HepG2 (cell line): ENCODE results near the gene ATP8A2. TPM values are rescaled to one million over a fixed set of nuclear protein-coding genes. Genes with fewer than 3 reads are reported as not detected.

Source experiments
- ATAC-seq: fragments of 200-7000 bp; cut with Tn5 transposase; 3 replicates; pipeline ENCODE4 v1.9.1; 2020; ENCODE audit warnings: mild to moderate bottlenecking, moderate library complexity
- BruUV-seq: library from RNA; stranded (reverse); fragments of 400-500 nt; replicated peaks from 2 replicates; lab custom pipeline; 2021; lab: Mats Ljungman, UMichigan
- CTCF ChIA-PET: fragments of 300-600 bp; formaldehyde crosslinking; extraction: SDS; loops from one replicate; lab custom pipeline; 2021; ENCODE audit warnings: low total read pairs, inconsistent platforms, low intra/inter-chr PET ratio; lab: Yijun Ruan, JAX
- POLR2A ChIA-PET: fragments of 350-600 bp; sonication (Branson Sonifier 250); formaldehyde crosslinking; loops from one replicate; lab custom pipeline; 2020; ENCODE audit warnings: antibody characterized with exemption, inconsistent platforms; lab: Yijun Ruan, JAX
- DNase-seq: peaks from one replicate; pipeline ENCODE4 v3.0.0-alpha.2; 2015; ENCODE audit warnings: low spot score
- FAIRE-seq: peaks from 3 replicates; lab custom pipeline; 2011; peaks lifted over from hg19 to GRCh38; lab: Jason Lieb, UNC
- H2AFZ ChIP-seq: one replicate; pipeline ENCODE4 v1.6.1; 2011; ENCODE audit warnings: low read length, inconsistent platforms
- H3K27ac ChIP-seq: fragments of 300-600 bp; 3 replicates; pipeline ENCODE4 v1.8.0; 2011; ENCODE audit warnings: mixed run types, mild to moderate bottlenecking, mixed read lengths, low read length, inconsistent platforms; ENCODE audit not compliant: insufficient read depth; ENCODE audit errors: extremely low read length
- H3K27me3 ChIP-seq, 2 experiments: fragments of 200-600 bp in 1 of 2; 2 replicates in 1 of 2; 3 replicates in 1 of 2; pipeline versions ENCODE4 v1.6.0 to v1.8.0; 2011; ENCODE audit warnings: low read length in 2 of 2, mild to moderate bottlenecking in 2 of 2, moderate library complexity in 2 of 2, inconsistent platforms in 1 of 2; ENCODE audit not compliant: insufficient read depth in 2 of 2, control insufficient read depth in 1 of 2
- H3K36me3 ChIP-seq, 2 experiments: fragments of 200-600 bp in 1 of 2; replicated peaks in 1 of 2; 2 replicates in 1 of 2; 3 replicates in 1 of 2; pipeline versions ENCODE4 v1.5.1 to v1.8.0; 2011; ENCODE audit warnings: low read length in 2 of 2, inconsistent platforms in 1 of 2; ENCODE audit not compliant: insufficient read depth in 2 of 2, control insufficient read depth in 1 of 2
- H3K4me1 ChIP-seq: 2 replicates; pipeline ENCODE4 v1.5.1; 2012; ENCODE audit warnings: low read length, inconsistent platforms; ENCODE audit not compliant: insufficient read depth
- H3K4me2 ChIP-seq: 2 replicates; pipeline ENCODE4 v1.6.0; 2011; ENCODE audit warnings: low read depth, low read length, inconsistent platforms
- H3K4me3 ChIP-seq, 3 experiments: fragments of 200-600 bp in 1 of 3; sonication (generic), shearing (Covaris generic) in 1 of 3; replicated peaks in 1 of 3; 2 replicates each; pipeline ENCODE4 v1.5.1; 2011 to 2016; ENCODE audit warnings: low read length in 3 of 3, inconsistent platforms in 2 of 3, low read depth in 2 of 3, mild to moderate bottlenecking in 2 of 3, control low read depth in 1 of 3, mixed read lengths in 1 of 3; ENCODE audit not compliant: insufficient read depth in 1 of 3
- H3K79me2 ChIP-seq: one replicate; pipeline ENCODE4 v1.6.1; 2011; ENCODE audit warnings: low read length, inconsistent platforms; ENCODE audit not compliant: insufficient read depth
- H3K9ac ChIP-seq: 2 replicates; pipeline ENCODE4 v1.6.0; 2011; ENCODE audit warnings: mild to moderate bottlenecking, low read depth, low read length, inconsistent platforms; ENCODE audit not compliant: insufficient read depth
- H3K9me3 ChIP-seq: 2 replicates; pipeline ENCODE4 v1.5.1; 2012; ENCODE audit warnings: mild to moderate bottlenecking, low read length
- H4K20me1 ChIP-seq: 2 replicates; pipeline ENCODE4 v1.6.0; 2011; ENCODE audit warnings: inconsistent platforms, mild to moderate bottlenecking, low read length, moderate library complexity; ENCODE audit not compliant: insufficient read depth
- CHD2 ChIP-seq: IDR thresholded peaks from 2 replicates; pipeline ENCODE4 v1.6.1; 2011; ENCODE audit warnings: low read depth, low read length, improper control_type of control experiment
- GTF2F1 ChIP-seq: fragments of 150-350 bp; IDR thresholded peaks from 2 replicates; pipeline ENCODE4 v1.6.1; 2014; ENCODE audit warnings: low read length
- MBNL3 ChIP-seq: fragments of 250-450 bp; sonication (Bioruptor Pico); conservative IDR thresholded peaks from 2 replicates; pipeline ENCODE4 v1.8.0; 2022; ENCODE audit warnings: mild to moderate bottlenecking, inconsistent platforms
- MLLT10 ChIP-seq: sonication (generic); formaldehyde crosslinking; IDR thresholded peaks from 2 replicates; pipeline ENCODE4 v1.4.0; 2020; ENCODE audit warnings: missing genetic modification reagents
- NFKB2 ChIP-seq: sonication (generic); formaldehyde crosslinking; IDR thresholded peaks from 2 replicates; pipeline ENCODE4 v1.4.0; 2020; ENCODE audit warnings: missing genetic modification reagents, borderline replicate concordance
- NFKBIZ ChIP-seq: IDR thresholded peaks from 2 replicates; pipeline ENCODE4 v1.6.1; 2018; ENCODE audit warnings: missing genetic modification reagents, missing compliant biosample characterization
- NONO ChIP-seq, 2 experiments: fragments of 450-650 bp in 1 of 2; sonication (generic) in 1 of 2; formaldehyde crosslinking in 1 of 2; IDR thresholded peaks in 1 of 2; conservative IDR thresholded peaks in 1 of 2; 2 replicates each; pipeline versions ENCODE4 v1.6.1 to v1.8.0; 2017 to 2022; ENCODE audit warnings: mild to moderate bottlenecking in 1 of 2, missing genetic modification reagents in 1 of 2, moderate library complexity in 1 of 2
- PRPF4 ChIP-seq: fragments of 200-400 bp; formaldehyde crosslinking; IDR thresholded peaks from 2 replicates; pipeline ENCODE4 v1.6.1; 2016; ENCODE audit warnings: low read length, low read depth; ENCODE audit not compliant: poor library complexity, severe bottlenecking
- SP140L ChIP-seq: sonication (generic); formaldehyde crosslinking; IDR thresholded peaks from 2 replicates; pipeline ENCODE4 v1.4.0; 2020; ENCODE audit warnings: missing genetic modification reagents, borderline replicate concordance
- SRY ChIP-seq: sonication (generic); formaldehyde crosslinking; IDR thresholded peaks from 2 replicates; pipeline ENCODE4 v1.8.0; 2022; ENCODE audit warnings: mild to moderate bottlenecking, missing genetic modification reagents
- TAF1 ChIP-seq: sonication (generic); formaldehyde crosslinking; IDR thresholded peaks from 2 replicates; pipeline ENCODE4 v1.4.0; 2020; ENCODE audit warnings: missing genetic modification reagents
- TGIF2 ChIP-seq: IDR thresholded peaks from 2 replicates; pipeline ENCODE4 v1.6.1; 2016; ENCODE audit warnings: control low read depth, missing compliant biosample characterization
- ZBTB25 ChIP-seq: IDR thresholded peaks from 2 replicates; pipeline ENCODE4 v1.6.1; 2018; ENCODE audit warnings: missing genetic modification reagents
- ZGPAT ChIP-seq: IDR thresholded peaks from 2 replicates; pipeline ENCODE4 v1.6.1; 2016; ENCODE audit warnings: mild to moderate bottlenecking
- ZMYM3 ChIP-seq: sonication (generic); formaldehyde crosslinking; IDR thresholded peaks from 2 replicates; pipeline ENCODE4 v1.5.1; 2020; ENCODE audit warnings: mild to moderate bottlenecking, missing genetic modification reagents
- ZNF362 ChIP-seq: sonication (generic); formaldehyde crosslinking; IDR thresholded peaks from 2 replicates; pipeline ENCODE4 v1.4.0; 2020; ENCODE audit warnings: missing genetic modification reagents, mild to moderate bottlenecking, borderline replicate concordance
- ZNF547 ChIP-seq: sonication (generic); formaldehyde crosslinking; IDR thresholded peaks from 2 replicates; pipeline ENCODE4 v1.5.1; 2020; ENCODE audit warnings: mild to moderate bottlenecking, missing genetic modification reagents
- ZNF615 ChIP-seq: sonication (generic); formaldehyde crosslinking; IDR thresholded peaks from 2 replicates; pipeline ENCODE4 v1.5.0; 2020; ENCODE audit warnings: mild to moderate bottlenecking, missing genetic modification reagents, borderline replicate concordance
- ZNF710 ChIP-seq: sonication (generic); formaldehyde crosslinking; IDR thresholded peaks from 2 replicates; pipeline ENCODE4 v1.5.0; 2020; ENCODE audit warnings: mild to moderate bottlenecking, missing genetic modification reagents, borderline replicate concordance
- WGBS: methylation state at CpG from one replicate; pipeline ENCODE4 v1.1.6; 2017; ENCODE audit warnings: low lambda C conversion rate; 5-methylcytosine and 5-hydroxymethylcytosine counted together
- in situ Hi-C: cut with HindIII; loops from 2 replicates; pipeline ENCODE4 v1.10.0; 2017; ENCODE audit warnings: low pct_unique_long_range_greater_than_20kb; ENCODE audit not compliant: extremely low pct_ligation_motif_present
- intact Hi-C: fragments of 100-400 bp; cut with micrococcal nuclease; formaldehyde crosslinking; loops from one replicate; pipeline ENCODE4 v1.10.0; 2022; ENCODE audit not compliant: unreplicated experiment
- polyA plus RNA-seq, 8 experiments: library from polyadenylated mRNA; depleted of rRNA in 3 of 8; stranded (reverse) in 7 of 8; unstranded in 1 of 8; fragments of >200 nt; fragmentation: Illumina TruSeq in 4 of 8; extraction: Trizol in 4 of 8; gene quantifications; 2 replicates each; pipeline versions ENCODE4 v1.2.1 to v1.2.3, GENCODE V29; 2011 to 2016; ENCODE audit warnings: low read depth in 4 of 8, missing spikeins in 1 of 8, mixed read lengths in 1 of 8; ENCODE audit not compliant: insufficient read depth in 1 of 8
- total RNA-seq, 5 experiments: library from RNA; depleted of rRNA; stranded (reverse); fragments of >200 nt; fragmentation: Illumina TruSeq; extraction: Trizol; gene quantifications; 2 replicates each; pipeline ENCODE4 v1.2.3, GENCODE V29; 2016; ENCODE audit warnings: low read depth in 1 of 5

Gene ATP8A2
- total and polyA plus RNA-seq, 2 of the 13 experiments (the other 11 are each of a cell fraction or from before 2014, with no cell fraction given), result 0.09 TPM; not detected in 1

GRCh38 chr13:25743421-25743820 is 371.6 kb downstream of the ATP8A2 start:
- Histone ChIP-seq H3K36me3 (no peaks in the 10 kb centered on the region), H4K20me1 (no peaks in the 10 kb centered on the region), H3K4me1 (no peaks in the 10 kb centered on the region), H3K27me3 (peaks cover 0 to 1% of the 10 kb centered on the region in 2 experiments; a peak in 2 of 5 replicates), H2AFZ (no peak overlapping the region), H3K4me3 (no peak overlapping the region), H3K79me2 (no peaks in the 10 kb centered on the region), H3K9ac (no peak overlapping the region), H3K9me3 (no peaks in the 10 kb centered on the region), H3K27ac (no peak overlapping the region), H3K4me2 (no peak overlapping the region)
- FAIRE-seq, result no peak
- no peak for ATAC-seq
- intact Hi-C loops (no loop called here), in situ Hi-C loops (no loop called here)
- 0% methylated on average over 4 of the region's 4 CpGs for WGBS
- no peak for DNase-seq
- TF ChIP-seq CHD2, result no peak
- TF ChIP-seq NFKBIZ, result no peak
- no peak for TF ChIP-seq ZMYM3 (CRISPR knock-in tag)
- no peak for TF ChIP-seq NONO (IDR thresholded peaks at IDR 0.05)
- TF ChIP-seq NONO (CRISPR knock-in tag; conservative IDR thresholded peaks at IDR 0.05), result no peak
- TF ChIP-seq ZBTB25, result no peak
- TF ChIP-seq MBNL3, result no peak
- no peak for TF ChIP-seq TAF1
- no peak for TF ChIP-seq TGIF2 (CRISPR knock-in tag)
- no peak for TF ChIP-seq MLLT10 (CRISPR knock-in tag)
- no peak for TF ChIP-seq ZGPAT (CRISPR knock-in tag)
- no peak for TF ChIP-seq SRY (CRISPR knock-in tag)
- no peak for TF ChIP-seq NFKB2
- no peak for TF ChIP-seq ZNF615
- TF ChIP-seq ZNF710, result no peak
- no peak for TF ChIP-seq ZNF547 (CRISPR knock-in tag)
- no peak for TF ChIP-seq GTF2F1
- TF ChIP-seq ZNF362 (CRISPR knock-in tag), result no peak
- TF ChIP-seq PRPF4, result no peak
- no peak for TF ChIP-seq SP140L (CRISPR knock-in tag)
- CTCF ChIA-PET, result no interaction called here
- BruUV-seq, result no TSS peak
- POLR2A ChIA-PET, result no interaction called here
